A549 (cell line): ENCODE results near the gene ANO7. TPM values are rescaled to one million over a fixed set of nuclear protein-coding genes. Genes with fewer than 3 reads are reported as not detected.

Source experiments
- ATAC-seq, 2 experiments: fragments of 200-7000 bp in 1 of 2; fragments of >200 bp in 1 of 2; cut with Nextera tagmentation in 1 of 2; cut with Tn5 transposase in 1 of 2; 3 replicates each; pipeline versions ENCODE4 v1.8.0 to v1.9.1; 2018 to 2020; ENCODE audit warnings: mild to moderate bottlenecking in 1 of 2, moderate library complexity in 1 of 2
- CTCF ChIA-PET: fragments of 300-600 bp; sonication (Branson Sonifier 250); formaldehyde crosslinking; extraction: SDS; loops from one replicate; lab custom pipeline; 2021; ENCODE audit warnings: antibody characterized with exemption, inconsistent platforms; lab: Yijun Ruan, JAX
- POLR2A ChIA-PET: fragments of 350-600 bp; formaldehyde crosslinking; extraction: SDS; loops from one replicate; lab custom pipeline; 2021; ENCODE audit warnings: antibody characterized with exemption, inconsistent platforms; lab: Yijun Ruan, JAX
- DNase-seq, 2 experiments: peaks; one replicate each; pipeline versions ENCODE4 v3.0.0 to v3.0.0-alpha.2; 2011 to 2016; ENCODE audit warnings: low read depth in 1 of 2, low spot score in 1 of 2
- FAIRE-seq: peaks from 2 replicates; lab custom pipeline; 2011; peaks lifted over from hg19 to GRCh38; lab: Jason Lieb, UNC
- H3K27ac ChIP-seq, 2 experiments: fragments of >200 bp; sonication (Bioruptor Twin); formaldehyde crosslinking; 3 replicates each; pipeline ENCODE4 v1.5.1; 2016 to 2017
- H3K4me1 ChIP-seq: fragments of >200 bp; sonication (Bioruptor Twin); formaldehyde crosslinking; 3 replicates; pipeline ENCODE4 v1.6.1; 2016
- H3K4me2 ChIP-seq: fragments of >200 bp; sonication (Bioruptor Twin); formaldehyde crosslinking; 3 replicates; pipeline ENCODE4 v1.6.1; 2016
- H3K4me3 ChIP-seq: fragments of >200 bp; sonication (Bioruptor Twin); formaldehyde crosslinking; 3 replicates; pipeline ENCODE4 v1.5.1; 2016
- H3K9me3 ChIP-seq: fragments of >200 bp; sonication (Bioruptor Twin); formaldehyde crosslinking; 3 replicates; pipeline ENCODE4 v1.6.1; 2016
- BHLHE40 ChIP-seq: IDR thresholded peaks from 2 replicates; pipeline ENCODE4 v1.6.1; 2012; ENCODE audit warnings: low read depth, low read length, inconsistent platforms
- CEBPB ChIP-seq, 2 experiments: fragments of >200 bp in 1 of 2; sonication (Bioruptor Twin) in 1 of 2; formaldehyde crosslinking in 1 of 2; IDR thresholded peaks; 2 replicates each; pipeline ENCODE4 v1.6.1; 2012 to 2016
- CHD2 ChIP-seq: fragments of 150-350 bp; IDR thresholded peaks from 2 replicates; pipeline ENCODE4 v1.6.1; 2014; ENCODE audit warnings: low read length; ENCODE audit not compliant: partially characterized antibody
- EHMT2 ChIP-seq: fragments of 200-600 bp; sonication (generic); IDR thresholded peaks from 2 replicates; pipeline ENCODE4 v1.6.1; 2016; ENCODE audit warnings: antibody characterized with exemption, low read depth, mild to moderate bottlenecking, moderate library complexity
- ESRRA ChIP-seq: fragments of 150-350 bp; IDR thresholded peaks from 2 replicates; pipeline ENCODE4 v1.6.1; 2014; ENCODE audit warnings: mild to moderate bottlenecking, low read length, borderline replicate concordance
- FOXS1 ChIP-seq: fragments of 250-450 bp; sonication (Bioruptor Pico); IDR thresholded peaks from 2 replicates; pipeline ENCODE4 v1.5.0; 2020; ENCODE audit warnings: mild to moderate bottlenecking, moderate library complexity
- GATA3 ChIP-seq: IDR thresholded peaks from 2 replicates; pipeline ENCODE4 v1.6.1; 2012; ENCODE audit warnings: borderline replicate concordance
- HOXA7 ChIP-seq: fragments of 250-450 bp; sonication (Bioruptor Pico); IDR thresholded peaks from 2 replicates; pipeline ENCODE4 v1.5.0; 2020; ENCODE audit warnings: mild to moderate bottlenecking, moderate library complexity
- HOXB5 ChIP-seq: fragments of 250-450 bp; sonication (Bioruptor Pico); IDR thresholded peaks from 2 replicates; pipeline ENCODE4 v1.5.0; 2020; ENCODE audit warnings: mild to moderate bottlenecking, moderate library complexity
- MAFK ChIP-seq: fragments of 450-650 bp; IDR thresholded peaks from 2 replicates; pipeline ENCODE4 v1.6.1; 2014; ENCODE audit not compliant: partially characterized antibody
- MAZ ChIP-seq: fragments of 150-350 bp; IDR thresholded peaks from 2 replicates; pipeline ENCODE4 v1.6.1; 2014; ENCODE audit warnings: antibody characterized with exemption, low read depth, low read length, borderline replicate concordance
- RFX5 ChIP-seq: fragments of 450-650 bp; IDR thresholded peaks from 2 replicates; pipeline ENCODE4 v1.7.1; 2014; ENCODE audit warnings: antibody characterized with exemption, mild to moderate bottlenecking, moderate library complexity
- RNF2 ChIP-seq: fragments of 200-600 bp; sonication (generic); IDR thresholded peaks from 2 replicates; pipeline ENCODE4 v1.6.1; 2016; ENCODE audit warnings: low read depth, mild to moderate bottlenecking, antibody characterized with exemption, moderate library complexity, borderline replicate concordance
- SREBF2 ChIP-seq: fragments of 450-650 bp; IDR thresholded peaks from 2 replicates; pipeline ENCODE4 v1.6.1; 2014; ENCODE audit warnings: mild to moderate bottlenecking, moderate library complexity
- TP53 ChIP-seq: fragments of 250-450 bp; sonication (Bioruptor Pico); IDR thresholded peaks from 2 replicates; pipeline ENCODE4 v1.5.0; 2021; ENCODE audit warnings: mild to moderate bottlenecking, moderate library complexity
- ZFP36 ChIP-seq: fragments of 450-650 bp; IDR thresholded peaks from 2 replicates; pipeline ENCODE4 v1.6.1; 2014; ENCODE audit warnings: borderline replicate concordance; ENCODE audit not compliant: partially characterized antibody
- ZSCAN20 ChIP-seq: fragments of 250-450 bp; sonication (Bioruptor Pico); IDR thresholded peaks from 2 replicates; pipeline ENCODE4 v1.8.0; 2022; ENCODE audit warnings: mild to moderate bottlenecking, moderate library complexity
- WGBS: methylation state at CpG from one replicate; pipeline ENCODE4 v1.1.6; 2017; ENCODE audit errors: missing lambda C conversion rate; 5-methylcytosine and 5-hydroxymethylcytosine counted together
- polyA plus RNA-seq, 4 experiments: library from polyadenylated mRNA; depleted of rRNA in 3 of 4; stranded (reverse); fragments of >200 nt; fragmentation: RNase III in 1 of 4; extraction: RNeasy Plus Mini Kit Qiagen cat#74134 plus additional on column Dnase treatment in 1 of 4; gene quantifications; 2 replicates in 3 of 4; 3 replicates in 1 of 4; pipeline ENCODE4 v1.2.3, GENCODE V29; 2011 to 2017
- TF ChIP-seq, protein P1 (sequence below): fragments of >200 bp; sonication (Bioruptor Twin); formaldehyde crosslinking; IDR thresholded peaks from 3 replicates; pipeline ENCODE4 v1.6.1; 2016
- TF ChIP-seq, protein P2 (sequence below): IDR thresholded peaks from 2 replicates; pipeline ENCODE4 v1.6.1; 2012; ENCODE audit warnings: low read depth, borderline replicate concordance
- TF ChIP-seq, protein P3 (sequence below): fragments of >200 bp; sonication (Bioruptor Twin); formaldehyde crosslinking; IDR thresholded peaks from 2 replicates; pipeline ENCODE4 v1.6.1; 2016

Gene ANO7
- polyA plus RNA-seq, 2 of the 4 experiments (the other 2 are of a cell fraction): 0.92 to 2.7 TPM

DNA sequence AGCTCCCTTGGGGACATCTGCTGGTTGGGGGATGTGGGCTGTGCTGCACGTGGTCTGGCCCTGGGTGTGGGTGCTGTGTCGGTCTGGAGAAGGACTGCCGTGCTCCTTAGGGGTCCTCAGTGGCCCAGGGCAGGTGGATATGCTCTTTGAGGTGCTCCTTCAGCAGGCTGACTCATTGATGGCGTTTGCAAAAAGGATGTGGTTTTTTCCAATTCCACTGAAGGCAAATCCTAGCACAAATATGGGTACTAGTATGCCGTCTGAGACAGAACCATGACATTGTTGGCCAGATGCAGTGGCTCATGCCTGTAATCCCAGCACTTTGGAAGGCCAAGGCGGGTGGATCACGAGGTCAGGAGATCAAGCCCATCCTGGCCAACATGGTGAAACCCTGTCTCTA is 34.9 kb upstream of the ANO7 start:
- Histone ChIP-seq H3K4me2 (no peak overlapping the region), H3K9me3 (no peaks in the 10 kb centered on the region), H3K4me3 (no peak overlapping the region), H3K27ac (no peak overlapping the region), H3K4me1 (peaks cover 7% of the 10 kb centered on the region)
- POLR2A ChIA-PET: no interaction called here
- FAIRE-seq (no peak), ATAC-seq (no peak), DNase-seq (no peak)
- TF ChIP-seq HOXA7 (CRISPR knock-in tag): no peak
- no peak for TF ChIP-seq HOXB5
- TF ChIP-seq, protein P1, sequence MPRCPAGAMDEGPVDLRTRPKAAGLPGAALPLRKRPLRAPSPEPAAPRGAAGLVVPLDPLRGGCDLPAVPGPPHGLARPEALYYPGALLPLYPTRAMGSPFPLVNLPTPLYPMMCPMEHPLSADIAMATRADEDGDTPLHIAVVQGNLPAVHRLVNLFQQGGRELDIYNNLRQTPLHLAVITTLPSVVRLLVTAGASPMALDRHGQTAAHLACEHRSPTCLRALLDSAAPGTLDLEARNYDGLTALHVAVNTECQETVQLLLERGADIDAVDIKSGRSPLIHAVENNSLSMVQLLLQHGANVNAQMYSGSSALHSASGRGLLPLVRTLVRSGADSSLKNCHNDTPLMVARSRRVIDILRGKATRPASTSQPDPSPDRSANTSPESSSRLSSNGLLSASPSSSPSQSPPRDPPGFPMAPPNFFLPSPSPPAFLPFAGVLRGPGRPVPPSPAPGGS: no peak
- no peak for TF ChIP-seq SREBF2
- TF ChIP-seq RNF2: no peak
- TF ChIP-seq FOXS1: no peak
- TF ChIP-seq CHD2: no peak
- CTCF ChIA-PET: no interaction called here
- 95% methylated on average over 7 of the region's 7 CpGs for WGBS

DNA sequence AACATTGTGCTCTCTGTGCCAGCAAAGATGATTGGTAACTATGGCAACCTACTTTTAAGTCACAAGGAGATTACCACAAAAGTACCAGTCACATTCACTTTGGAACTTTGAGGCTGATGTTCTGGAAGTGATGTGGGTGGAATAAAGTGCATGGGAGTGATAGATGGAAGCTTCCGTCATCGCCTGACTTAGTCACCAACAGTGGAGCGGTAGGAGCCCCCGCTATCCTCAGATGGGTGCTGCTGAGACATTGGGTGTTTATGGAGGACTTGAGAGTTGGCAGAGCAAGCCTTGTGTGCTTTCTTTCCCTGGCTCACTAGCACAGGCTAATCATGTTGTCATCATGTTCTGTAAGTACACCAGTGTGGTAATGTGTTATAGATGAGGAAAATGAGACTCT is 33.6 kb upstream of the ANO7 start:
- FAIRE-seq (no peak), ATAC-seq (no peak), DNase-seq (no peak)
- ChIA-PET CTCF (no interaction called here), POLR2A (no interaction called here)
- H3K4me3 ChIP-seq: no peak overlapping the region
- no peak overlapping the region for H3K27ac ChIP-seq
- peaks cover 6% of the 10 kb centered on the region; the same call in 1 of the 3 replicates for H3K4me1 ChIP-seq
- 89% methylated on average over 4 of the region's 4 CpGs for WGBS
- H3K9me3 ChIP-seq: no peaks in the 10 kb centered on the region
- TF ChIP-seq RFX5 (no peak), GATA3 (no peak), SREBF2 (no peak), ESRRA (no peak), TP53 (CRISPR knock-in tag) (no peak), MAZ (no peak), ZSCAN20 (CRISPR knock-in tag) (no peak)
- TF ChIP-seq, protein P2, sequence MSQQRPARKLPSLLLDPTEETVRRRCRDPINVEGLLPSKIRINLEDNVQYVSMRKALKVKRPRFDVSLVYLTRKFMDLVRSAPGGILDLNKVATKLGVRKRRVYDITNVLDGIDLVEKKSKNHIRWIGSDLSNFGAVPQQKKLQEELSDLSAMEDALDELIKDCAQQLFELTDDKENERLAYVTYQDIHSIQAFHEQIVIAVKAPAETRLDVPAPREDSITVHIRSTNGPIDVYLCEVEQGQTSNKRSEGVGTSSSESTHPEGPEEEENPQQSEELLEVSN: no peak
- no peak overlapping the region for H3K4me2 ChIP-seq

DNA sequence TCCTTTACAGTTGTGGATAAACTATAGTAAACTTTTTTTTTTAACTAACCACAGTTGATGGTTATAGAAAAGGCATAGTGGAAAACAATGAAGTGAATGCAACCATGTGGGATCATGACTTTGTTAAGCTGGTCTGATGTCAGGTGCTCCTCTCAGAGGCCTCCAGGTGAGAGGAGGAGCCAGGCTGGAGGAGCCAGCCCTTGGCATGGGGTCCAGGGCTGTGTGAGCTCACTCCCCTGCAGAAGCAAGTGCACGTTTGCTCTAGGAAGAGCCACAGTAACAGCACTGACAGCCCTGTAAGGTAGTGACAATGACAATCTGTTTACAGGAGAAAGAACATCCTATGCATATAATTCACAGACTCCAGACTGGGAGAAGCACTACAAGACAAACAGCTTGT is 32.5 kb upstream of the ANO7 start:
- no peak overlapping the region for H3K4me3 ChIP-seq
- FAIRE-seq (no peak), ATAC-seq (no peak), DNase-seq (no peak)
- TF ChIP-seq ZFP36 (no peak), CEBPB (IDR thresholded peaks at IDR 0.05) (no peak), SREBF2 (no peak), MAFK (no peak), EHMT2 (no peak), BHLHE40 (no peak)
- TF ChIP-seq, protein P3, sequence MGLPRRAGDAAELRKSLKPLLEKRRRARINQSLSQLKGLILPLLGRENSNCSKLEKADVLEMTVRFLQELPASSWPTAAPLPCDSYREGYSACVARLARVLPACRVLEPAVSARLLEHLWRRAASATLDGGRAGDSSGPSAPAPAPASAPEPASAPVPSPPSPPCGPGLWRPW: no peak
- TF ChIP-seq, protein P1: no peak
- no peak overlapping the region for H3K4me2 ChIP-seq
- ChIA-PET POLR2A (no interaction called here), CTCF (interaction anchor here (1.3 kb wide), 1 partner anchor 78 kb away, joined by 3 read pairs; no protein-coding TSS in a partner anchor)
- 60% methylated on average over 1 of the region's 1 CpG for WGBS
- H3K4me1 ChIP-seq: peaks cover 6% of the 10 kb centered on the region; the same call in 1 of the 3 replicates
- no peaks in the 10 kb centered on the region for H3K9me3 ChIP-seq
- H3K27ac ChIP-seq: no peak overlapping the region
